GM15510 (cell line): Measurements from ENCODE around the gene ACADL.
A peak's percentile ranks its signal among the peaks of the same experiment; 100 is the strongest.

Experiments used
- POLR2A ChIP-seq: IDR thresholded peaks from 3 replicates; pipeline ENCODE4 v1.6.1; 2011; ENCODE audit warnings: borderline replicate concordance; ENCODE audit not compliant: insufficient read length; ENCODE audit errors: extremely low read depth

Gene ACADL

GRCh38 chr2:210174086-210174485, 51.2 kb downstream of the ACADL start:
- TF ChIP-seq POLR2A: no peak

DNA sequence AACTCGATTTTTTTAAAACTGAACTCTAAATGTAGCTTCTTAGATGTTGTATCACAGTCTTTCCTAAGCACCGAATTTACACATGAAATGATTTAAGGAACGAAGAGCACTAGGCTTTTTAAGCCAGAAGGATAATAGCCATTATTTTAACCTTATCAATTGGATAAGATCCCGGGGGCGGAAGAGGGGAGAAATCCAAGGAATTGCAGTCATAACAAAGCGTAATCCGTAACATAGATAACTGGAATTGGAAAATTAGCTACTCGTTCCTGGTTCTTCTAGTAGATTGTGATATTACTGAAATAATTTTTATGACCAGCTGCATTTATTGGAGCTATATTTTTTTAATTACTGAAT, 53.0 kb downstream of the ACADL start:
- no peak for TF ChIP-seq POLR2A

- TF ChIP-seq POLR2A: peak; percentile 82
Measured at GRCh38 chr2:210171309-210172218, 53.7 kb downstream of the ACADL start, which contains the start of gene KANSL1L. TSS of gene KANSL1L (minus strand) at chr2:210171409. CDS start at chr2:210154582, 16,827 bp downstream.

DNA sequence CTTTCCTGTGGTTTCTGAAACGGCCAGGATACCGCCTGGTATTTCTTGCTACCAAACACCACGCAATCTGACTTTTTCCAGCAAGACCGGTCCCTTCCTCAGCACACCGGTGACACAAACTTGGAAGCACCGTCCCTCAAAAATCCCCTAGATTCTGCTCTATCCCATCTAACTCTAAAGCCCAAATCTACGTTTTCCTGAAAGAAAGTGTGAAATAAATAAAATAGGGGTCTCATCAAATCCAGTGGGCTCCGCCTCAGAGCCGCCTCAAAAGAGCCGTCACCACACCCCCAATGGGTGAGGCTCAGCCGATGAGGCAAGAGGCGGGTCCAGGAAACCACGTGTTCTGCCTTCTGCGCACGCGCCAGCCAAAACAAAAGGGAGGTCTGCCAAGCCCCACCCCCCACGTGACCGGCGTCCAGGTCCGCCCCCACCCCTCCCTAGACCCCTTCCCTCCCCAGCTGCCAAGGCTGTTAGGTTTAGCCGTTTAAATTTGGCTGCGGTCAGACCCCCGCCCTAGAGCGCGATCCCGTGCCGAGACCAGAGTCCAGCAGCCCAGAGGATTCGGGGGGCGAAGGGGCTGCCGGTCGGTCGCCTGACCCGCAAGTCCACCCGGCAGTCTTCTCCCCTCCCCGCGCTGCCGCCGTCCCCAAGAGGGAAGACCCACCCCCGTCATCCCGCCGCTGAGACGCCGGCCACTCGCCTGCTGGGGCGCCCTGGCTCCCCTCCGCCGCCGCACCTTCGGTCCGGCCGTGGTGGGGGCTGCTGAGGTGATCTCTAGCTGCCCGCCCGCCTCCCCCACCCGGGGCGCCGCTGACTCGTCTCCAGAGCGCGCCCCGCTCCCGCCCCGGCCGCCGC, 54.6 kb downstream of the ACADL start:
- peak; percentile 32 for TF ChIP-seq POLR2A

DNA sequence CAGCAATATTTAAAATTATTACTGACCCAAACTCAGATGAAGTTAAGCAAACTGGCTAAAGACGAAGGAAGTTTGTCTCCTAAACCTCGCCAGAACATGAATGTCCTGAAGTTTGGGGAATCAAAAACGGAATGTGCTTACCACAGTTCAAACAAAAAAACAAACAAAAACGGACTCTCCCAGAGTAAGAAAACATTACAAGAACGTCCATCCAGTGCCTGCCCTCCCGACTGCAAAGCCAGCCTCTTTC, 55.1 kb downstream of the ACADL start:
- TF ChIP-seq POLR2A: no peak

- TF ChIP-seq POLR2A: no peak
Measured at GRCh38 chr2:210169516-210170195, 55.6 kb downstream of the ACADL start.

DNA sequence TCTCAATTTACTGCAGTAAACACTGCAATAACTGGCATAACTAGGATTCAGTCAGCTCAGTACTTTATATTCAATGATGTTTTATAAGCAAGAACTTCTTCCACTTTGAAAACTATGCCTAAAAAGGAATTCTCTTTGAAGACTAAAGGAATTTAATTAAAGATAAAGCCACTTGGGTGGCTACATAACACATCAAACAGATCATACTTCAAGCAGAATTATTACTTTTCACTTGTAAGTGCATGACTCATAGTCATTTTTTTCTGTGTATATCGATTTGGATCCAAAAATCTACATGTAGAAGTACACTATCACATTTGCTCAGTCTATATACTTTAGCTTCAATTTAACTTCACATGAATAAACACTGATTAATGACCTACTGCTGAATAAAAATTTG, 58.0 kb downstream of the ACADL start:
- TF ChIP-seq POLR2A: no peak

DNA sequence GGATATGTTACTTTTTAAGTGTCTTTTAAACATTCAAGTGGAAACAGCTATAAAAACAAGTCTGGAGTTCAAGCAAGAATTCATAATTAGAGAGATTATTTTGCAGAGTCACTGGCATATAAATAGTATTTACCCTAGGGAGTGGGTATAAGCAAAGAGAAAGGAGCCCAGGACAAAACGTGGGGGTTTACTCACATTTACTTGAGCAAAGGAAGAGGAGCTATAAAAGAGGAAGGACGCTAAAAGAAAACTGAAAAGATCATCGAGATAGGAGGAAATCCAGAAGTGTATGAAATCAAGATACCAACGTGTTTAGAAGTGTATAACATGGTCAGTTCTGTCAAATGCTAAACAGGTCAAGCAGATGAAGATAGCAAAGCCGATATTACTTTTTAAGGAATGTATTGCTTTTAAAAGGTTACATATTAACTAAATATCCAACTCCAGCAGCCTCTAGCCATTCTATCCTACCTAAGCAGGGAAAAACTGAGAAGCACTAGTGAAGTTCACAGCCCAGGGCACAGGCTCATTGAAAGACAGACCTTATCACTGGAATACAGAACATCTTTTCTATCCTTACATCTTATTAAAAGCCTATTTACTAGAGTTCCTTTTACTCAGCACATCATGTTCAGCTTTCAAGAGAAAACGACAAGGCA, 62.7 kb downstream of the ACADL start:
- no peak for TF ChIP-seq POLR2A

- TF ChIP-seq POLR2A: no peak
Measured at GRCh38 chr2:210159059-210159458, 66.2 kb downstream of the ACADL start.

- TF ChIP-seq POLR2A: no peak
Measured at GRCh38 chr2:210158236-210158635, 67.0 kb downstream of the ACADL start.

DNA sequence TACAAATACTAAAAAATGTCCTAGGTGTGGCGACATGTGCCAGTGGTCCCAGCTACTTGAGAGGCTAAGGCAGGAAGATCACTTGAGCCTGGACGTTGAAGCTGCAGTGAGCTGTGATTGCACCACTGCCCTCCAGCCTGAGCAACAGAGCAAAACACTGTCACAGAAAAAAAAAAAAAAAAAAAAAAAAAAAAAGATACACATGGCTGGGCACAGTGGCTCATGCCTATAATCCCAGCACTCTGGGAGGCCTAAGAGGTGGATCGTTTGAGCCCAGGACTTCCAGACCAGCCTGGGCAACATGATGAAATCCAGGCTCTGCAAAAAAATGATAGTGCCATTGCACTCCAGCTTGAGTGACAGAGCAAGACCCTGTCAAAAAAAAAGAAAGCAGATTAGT, 67.7 kb downstream of the ACADL start:
- no peak for TF ChIP-seq POLR2A

DNA sequence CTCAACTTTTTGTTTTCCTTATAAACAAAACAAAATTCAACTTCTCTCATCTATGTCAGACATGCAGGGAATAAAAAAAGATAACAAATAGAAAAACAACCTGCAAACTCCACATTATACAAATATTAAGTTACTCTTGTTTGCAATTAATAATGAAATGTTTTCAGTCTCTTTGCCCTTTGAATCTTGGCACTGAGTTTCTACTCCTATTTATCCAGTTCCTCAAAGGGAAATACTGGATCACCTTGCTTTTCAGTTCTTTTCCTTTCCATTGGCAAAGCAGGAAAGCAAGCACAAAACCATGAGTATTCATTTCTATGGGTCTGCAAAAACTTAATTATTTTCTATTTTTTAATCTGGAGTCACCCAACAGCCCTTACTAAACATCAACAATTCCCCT, 77.6 kb downstream of the ACADL start:
- no peak for TF ChIP-seq POLR2A
